KG1 (cell line): ENCODE measurements around the gene B4GALNT3.

Experiments used
- DNase-seq: peaks from one replicate; lab custom pipeline; 2025; lab: John Stamatoyannopoulos, UW

Gene B4GALNT3

GRCh38 chr12:559906-560455 is 100.2 kb downstream of the B4GALNT3 start:
- DNase-seq = no peak

GRCh38 chr12:560691-561390 is 101.1 kb downstream of the B4GALNT3 start:
- no peak for DNase-seq

DNA sequence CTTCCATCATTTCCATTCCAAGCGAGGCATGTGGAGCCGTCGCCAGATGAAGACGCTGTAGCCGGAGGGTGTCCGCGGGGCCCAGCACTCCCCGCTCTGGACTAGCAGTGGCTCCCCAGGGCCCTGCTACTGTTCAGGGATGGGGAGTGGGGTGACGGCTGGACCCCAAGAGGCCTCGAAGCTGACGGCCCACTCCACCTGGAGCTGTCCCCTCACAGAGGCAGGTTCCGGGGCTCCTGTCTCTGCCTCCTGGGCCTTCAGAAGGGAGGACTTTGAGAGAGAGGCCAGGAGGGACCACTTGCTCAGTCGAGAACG is 101.6 kb downstream of the B4GALNT3 start:
- no peak for DNase-seq

GRCh38 chr12:561908-562593 is 102.3 kb downstream of the B4GALNT3 start:
- no peak for DNase-seq

DNA sequence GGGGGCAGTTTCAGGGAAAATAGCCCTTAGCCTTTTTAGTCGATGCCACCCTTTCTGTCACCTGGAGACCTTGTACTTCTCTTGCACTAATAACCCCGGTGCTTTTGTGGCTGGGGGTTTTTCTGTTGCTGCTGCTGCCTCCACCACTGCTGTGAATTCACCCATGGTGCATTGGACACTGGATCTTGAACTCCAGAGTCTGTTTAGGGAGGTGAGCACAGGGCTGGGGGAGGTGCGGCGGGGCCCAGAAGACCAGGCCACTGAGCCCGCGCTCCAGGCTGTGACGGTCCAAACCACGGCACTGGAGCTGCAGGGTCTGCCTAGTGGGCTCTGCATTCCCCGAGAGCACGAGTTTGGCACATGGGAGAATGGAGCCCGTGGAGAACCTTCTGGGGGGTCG is 102.9 kb downstream of the B4GALNT3 start:
- no peak for DNase-seq

GRCh38 chr12:563250-563781 is 103.6 kb downstream of the B4GALNT3 start:
- peak; percentile 75 for DNase-seq

GRCh38 chr12:563787-564298 is 104.1 kb downstream of the B4GALNT3 start:
- peak; percentile 69 for DNase-seq

GRCh38 chr12:565161-565560 is 105.4 kb downstream of the B4GALNT3 start:
- DNase-seq = no peak

GRCh38 chr12:565589-566105 is 105.9 kb downstream of the B4GALNT3 start:
- no peak for DNase-seq

- DNase-seq = no peak
Measured at GRCh38 chr12:568486-568885, 108.7 kb downstream of the B4GALNT3 start.

GRCh38 chr12:569091-569676 is 109.4 kb downstream of the B4GALNT3 start:
- no peak for DNase-seq

DNA sequence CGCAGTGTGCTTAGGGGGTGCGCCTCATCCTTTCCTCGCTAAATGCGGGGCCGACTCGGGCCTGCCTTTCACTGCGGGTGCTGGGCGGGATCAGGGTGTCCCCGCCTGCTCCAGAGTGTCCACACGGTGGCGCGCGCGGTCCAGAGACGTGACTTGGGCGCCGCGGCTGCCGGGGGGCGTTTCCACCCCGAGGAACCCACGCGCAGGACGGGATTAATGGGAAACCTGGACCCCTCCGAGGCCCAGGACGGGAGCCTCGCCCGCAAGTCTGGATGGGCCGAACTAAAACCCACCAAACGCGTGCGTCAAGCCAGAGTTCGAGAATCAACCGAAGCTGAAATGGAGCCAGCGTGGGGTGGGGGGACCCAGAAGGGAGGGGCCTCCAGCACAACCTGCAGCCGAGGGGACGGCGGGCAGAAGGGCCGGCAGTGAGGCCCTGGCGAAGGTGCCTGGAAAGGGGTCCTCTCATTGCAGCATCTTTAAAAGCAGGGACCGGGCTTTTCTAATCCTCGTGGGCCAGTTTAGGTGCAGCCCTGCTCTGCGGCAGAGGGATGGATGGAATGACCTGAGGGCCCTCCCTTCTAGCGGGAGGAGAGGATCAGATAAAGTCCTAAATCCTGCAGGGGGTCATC is 110.2 kb downstream of the B4GALNT3 start:
- peak; percentile 69 for DNase-seq

GRCh38 chr12:570435-570920 is 110.7 kb downstream of the B4GALNT3 start:
- no peak for DNase-seq

GRCh38 chr12:570921-571794 is 111.4 kb downstream of the B4GALNT3 start:
- DNase-seq = no peak

DNA sequence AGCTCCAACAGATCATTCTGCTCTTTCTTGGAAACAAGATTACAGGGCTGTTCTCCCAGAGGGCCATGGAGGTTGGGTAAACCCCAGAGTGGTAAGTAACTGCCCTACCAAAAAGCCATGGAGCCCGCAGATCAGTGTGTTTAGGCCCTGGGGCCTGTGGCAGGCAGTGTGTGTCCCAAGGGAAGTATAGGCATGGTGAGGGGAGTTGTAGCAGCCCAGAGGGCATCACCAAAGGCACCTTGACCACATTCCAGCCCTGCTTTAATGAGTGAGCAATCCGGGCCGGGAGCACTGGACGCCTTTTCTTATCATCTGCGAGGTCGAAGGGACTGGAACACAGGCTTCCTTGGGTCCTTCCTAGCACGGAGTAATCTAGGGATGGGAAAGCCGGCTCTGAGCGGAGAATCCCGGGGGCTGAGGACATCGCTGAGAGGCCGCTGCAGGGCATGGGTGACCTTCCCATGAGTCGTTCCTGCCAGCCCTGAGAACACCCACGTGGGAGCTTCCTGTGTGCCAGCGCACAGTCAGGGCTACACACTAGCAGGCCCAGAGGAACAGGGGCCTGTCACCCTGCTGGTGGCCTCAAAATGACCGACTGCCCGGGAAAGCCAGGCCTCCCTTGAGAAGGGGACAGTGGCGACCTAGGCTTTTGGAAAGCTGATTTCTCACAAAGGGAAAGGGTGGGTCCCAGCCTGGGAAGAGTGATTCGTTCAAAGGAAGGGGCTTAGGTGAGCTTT is 112.2 kb downstream of the B4GALNT3 start:
- no peak for DNase-seq

DNA sequence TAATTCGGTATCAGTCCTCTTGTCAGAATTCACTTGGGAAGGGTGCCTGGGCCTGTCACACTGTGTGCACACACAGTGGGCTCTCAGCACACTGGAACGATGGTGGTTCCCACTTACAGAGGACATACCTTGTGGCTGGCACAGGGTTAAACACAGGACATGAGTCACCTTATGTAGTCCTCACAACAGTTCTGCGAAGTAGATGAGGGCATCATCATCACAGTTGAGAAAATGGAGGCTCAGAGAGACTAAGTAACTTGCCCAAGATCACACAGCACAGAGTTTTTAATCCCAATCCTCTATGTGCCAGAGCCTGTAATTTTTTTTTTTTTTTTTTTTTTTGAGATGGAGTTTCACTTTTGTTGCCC is 112.8 kb downstream of the B4GALNT3 start:
- no peak for DNase-seq

DNA sequence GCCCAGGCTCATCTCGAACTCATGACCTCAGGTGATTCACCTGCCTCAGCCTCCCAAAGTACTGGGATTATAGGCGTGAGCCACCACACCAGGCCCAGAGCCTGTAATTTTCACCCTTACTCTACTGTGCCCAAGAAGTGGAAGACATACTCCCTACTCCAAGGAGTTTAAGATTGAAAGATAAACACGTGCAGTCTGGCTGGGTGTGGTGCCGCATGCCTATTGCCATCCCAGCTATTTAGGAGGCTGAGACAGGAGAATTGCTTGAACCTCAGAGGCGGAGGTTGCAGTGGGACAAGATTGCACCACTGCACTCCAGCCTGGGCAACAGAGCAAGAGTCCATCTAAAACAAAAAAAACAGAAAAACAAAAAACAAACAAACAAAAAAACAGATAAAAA is 113.5 kb downstream of the B4GALNT3 start:
- no peak for DNase-seq

- DNase-seq = no peak
Measured at GRCh38 chr12:574475-575128, 114.9 kb downstream of the B4GALNT3 start.

DNA sequence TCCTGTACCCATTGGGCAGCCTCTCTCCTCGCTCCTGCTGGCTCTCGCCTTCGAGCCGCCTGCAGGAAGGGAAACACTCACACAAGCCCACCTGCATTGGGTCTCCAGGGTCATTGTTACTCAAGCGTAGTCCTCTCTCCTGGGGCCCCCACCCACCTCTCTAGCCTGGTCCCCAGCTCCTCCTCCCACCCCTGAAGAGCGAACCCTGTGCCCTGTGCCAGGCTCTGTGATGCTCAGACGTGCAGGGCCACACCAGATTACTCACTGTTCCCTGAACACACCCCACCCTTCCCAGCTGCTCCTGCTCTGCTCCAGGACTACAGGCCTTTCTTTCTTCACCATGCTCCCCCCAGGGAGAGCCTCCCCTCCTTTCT is 115.4 kb downstream of the B4GALNT3 start:
- no peak for DNase-seq
